Glomerular visceral epithelial cell (primary cell): ENCODE data around the gene CGNL1.

Source experiments
- DNase-seq: peaks from one replicate; pipeline ENCODE4 v3.0.0-alpha.2; 2016; ENCODE audit errors: extremely low spot score

CGNL1 gene

GRCh38 chr15:57375827-57376695, at the start of gene CGNL1:
TSS of gene CGNL1 (plus strand) at chr15:57376505. CDS start at chr15:57438000, 61,495 bp downstream.
- peak; percentile 50 for DNase-seq

DNA sequence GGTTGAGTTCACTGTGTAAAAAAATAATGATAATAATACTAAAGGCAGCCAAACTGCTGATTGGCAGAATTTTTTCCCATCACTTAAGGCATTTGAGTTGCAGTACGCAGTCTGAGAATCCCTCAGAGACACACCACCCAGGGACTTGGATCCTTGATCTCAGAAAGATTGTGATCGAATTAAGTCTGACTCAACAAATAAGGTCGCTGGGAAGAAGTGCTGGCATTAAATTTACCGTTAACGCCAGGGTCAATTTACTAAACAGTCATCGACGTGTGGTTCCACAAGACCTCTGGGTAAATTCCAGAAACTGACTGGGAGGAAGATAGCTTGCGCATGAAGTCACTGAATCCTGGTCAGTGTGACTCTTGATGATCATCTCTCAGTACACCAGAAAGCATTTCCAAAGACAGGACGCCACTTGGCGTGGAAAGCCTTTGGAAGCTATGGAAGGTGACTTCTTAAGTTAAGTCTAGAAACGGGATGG, 48.3 kb upstream of the CGNL1 start:
- DNase-seq: peak; percentile 97

DNA sequence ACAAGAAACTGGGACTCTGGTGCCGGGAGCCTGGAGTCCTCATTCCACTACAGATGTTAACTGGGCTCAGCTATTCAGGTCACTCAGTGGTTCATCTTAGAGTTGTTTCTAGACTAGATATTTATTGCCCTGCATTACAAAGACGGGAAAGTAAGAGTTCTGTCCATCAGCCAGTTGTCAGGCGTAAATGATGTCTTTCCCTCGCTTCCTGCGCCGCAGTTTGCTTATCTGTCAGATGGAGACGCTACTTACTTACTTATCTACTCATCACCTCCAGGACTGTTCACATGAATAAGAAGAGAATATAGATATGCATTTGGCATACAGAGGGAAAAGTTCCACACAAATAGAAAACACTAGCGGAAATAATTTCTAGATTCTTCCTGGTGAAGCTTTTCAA, 47.8 kb upstream of the CGNL1 start:
- DNase-seq: no peak

DNA sequence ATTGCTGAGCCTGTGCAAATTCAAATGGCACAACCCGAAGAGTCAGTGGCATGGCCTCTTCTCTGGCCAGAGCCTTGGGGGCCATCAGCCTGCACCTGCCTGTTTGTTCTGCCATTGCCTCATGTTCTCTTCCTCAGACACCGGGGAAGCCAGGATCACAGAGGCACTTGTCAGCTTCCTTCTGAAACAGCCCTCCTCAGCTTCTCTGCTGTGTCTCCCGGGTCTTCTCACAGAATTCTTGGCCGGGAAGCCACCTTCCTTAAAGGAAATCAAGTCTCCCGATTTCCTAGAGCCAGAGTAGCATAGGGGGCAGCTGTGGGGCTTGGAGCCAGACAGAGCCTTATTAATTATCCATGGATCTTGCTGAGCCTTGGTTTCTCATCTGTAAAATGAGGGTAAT, 47.4 kb upstream of the CGNL1 start:
- DNase-seq: no peak

DNA sequence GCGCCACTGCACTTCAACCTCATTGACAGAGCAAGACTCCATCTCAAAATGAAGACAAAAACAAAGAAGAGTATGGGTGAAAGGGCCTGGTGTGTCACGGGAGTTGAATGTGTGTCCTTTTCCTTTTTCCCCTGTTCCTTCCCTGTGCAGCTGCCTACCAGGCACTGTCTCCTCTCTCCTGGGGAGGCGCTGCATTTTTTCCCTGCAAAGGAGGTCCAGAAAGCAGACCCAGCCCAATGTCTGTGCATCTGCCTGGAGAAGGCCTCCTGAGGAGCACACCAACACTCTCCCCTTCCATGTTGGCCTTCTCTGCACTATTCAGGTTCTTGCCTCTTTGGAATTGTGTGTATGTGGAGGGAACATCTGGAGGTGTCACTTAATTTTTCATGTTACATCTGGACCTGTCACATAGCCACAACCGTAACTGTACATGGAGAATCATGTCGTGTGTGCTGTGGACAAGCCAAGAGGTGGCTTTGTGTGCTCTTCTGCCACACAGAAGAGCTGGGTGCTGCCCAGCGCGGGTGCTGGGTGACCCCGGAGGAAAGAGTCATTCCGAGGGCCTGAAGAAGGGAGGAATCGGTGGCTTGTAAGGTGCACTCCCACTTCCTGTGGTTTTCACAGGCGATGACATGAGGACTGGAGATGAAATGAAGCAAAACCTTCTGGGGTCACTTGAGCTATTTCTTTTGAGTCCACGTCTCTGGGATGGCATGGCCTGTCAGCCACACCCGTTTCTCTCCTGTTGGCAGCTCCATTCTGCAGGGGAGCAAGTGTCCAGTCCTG, 46.5 kb upstream of the CGNL1 start:
- peak; percentile 86 for DNase-seq

GRCh38 chr15:57330619-57331340, 45.5 kb upstream of the CGNL1 start:
- peak; percentile 37 for DNase-seq

- no peak for DNase-seq
Observed at GRCh38 chr15:57332326-57332725, 44.0 kb upstream of the CGNL1 start.

- DNase-seq: peak; percentile 75
Observed at GRCh38 chr15:57333487-57333886, 42.8 kb upstream of the CGNL1 start.

DNA sequence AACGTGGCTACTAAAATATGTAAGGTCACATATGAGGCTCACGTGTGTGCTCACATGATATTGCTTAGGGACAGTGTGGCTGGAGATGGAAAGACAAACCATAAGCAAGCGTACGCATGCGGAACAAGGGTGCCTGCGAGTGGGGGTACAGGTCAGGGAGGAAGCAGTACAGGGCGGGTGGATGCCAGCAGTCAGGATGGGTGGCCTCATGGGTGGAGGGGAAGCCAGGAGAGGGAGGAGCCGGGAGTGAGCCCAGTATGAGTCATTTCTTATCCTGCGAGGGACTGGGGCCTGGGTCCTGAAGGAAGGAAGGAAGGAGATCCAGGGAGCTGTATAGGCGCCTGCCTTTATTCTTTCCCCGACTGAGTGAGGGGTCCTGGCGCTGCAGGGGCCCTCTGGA, 42.0 kb upstream of the CGNL1 start:
- peak; percentile 67 for DNase-seq

DNA sequence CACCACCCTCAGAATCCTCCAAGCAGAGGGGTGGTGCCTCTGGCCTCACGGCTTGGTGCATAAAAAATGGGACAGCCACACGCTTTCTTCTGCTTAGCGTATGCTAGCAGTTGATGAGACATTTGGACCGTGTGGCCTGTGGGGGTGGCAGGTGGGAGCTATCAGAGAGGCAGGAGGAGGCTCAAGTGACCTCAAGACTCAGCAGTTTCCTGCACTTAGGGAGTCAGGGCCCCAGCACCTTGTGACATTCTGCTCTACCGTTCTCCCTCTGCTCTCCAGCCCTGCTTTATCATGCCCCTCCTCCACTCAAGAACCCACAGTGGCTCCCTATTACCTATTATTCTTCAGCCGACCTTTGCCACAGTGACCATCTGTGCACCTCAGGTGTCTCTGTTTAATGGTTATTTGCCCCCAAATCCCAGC, 41.0 kb upstream of the CGNL1 start:
- no peak for DNase-seq

- DNase-seq: no peak
Observed at GRCh38 chr15:57335719-57336118, 40.6 kb upstream of the CGNL1 start.

GRCh38 chr15:57337868-57338411, 38.4 kb upstream of the CGNL1 start:
- DNase-seq: no peak

DNA sequence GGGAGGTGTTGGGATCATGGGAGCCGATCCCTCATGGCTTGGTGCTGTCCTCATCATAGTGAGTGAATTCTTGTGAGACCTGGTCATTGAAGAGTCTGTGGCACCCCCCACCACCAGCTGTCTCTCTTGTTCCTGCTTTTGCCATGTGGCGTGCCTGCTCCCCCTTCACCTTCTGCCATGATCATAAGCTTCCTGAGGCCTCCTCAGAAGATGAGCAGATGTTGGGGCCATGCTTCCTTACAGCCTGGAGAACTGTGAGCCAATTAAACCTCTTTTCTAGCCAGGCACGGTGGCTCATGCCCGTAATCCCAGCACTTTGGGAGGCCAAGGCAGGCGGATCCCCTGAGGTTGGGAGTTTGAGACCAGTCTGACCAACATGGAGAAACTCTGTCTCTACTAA, 37.0 kb upstream of the CGNL1 start:
- no peak for DNase-seq

DNA sequence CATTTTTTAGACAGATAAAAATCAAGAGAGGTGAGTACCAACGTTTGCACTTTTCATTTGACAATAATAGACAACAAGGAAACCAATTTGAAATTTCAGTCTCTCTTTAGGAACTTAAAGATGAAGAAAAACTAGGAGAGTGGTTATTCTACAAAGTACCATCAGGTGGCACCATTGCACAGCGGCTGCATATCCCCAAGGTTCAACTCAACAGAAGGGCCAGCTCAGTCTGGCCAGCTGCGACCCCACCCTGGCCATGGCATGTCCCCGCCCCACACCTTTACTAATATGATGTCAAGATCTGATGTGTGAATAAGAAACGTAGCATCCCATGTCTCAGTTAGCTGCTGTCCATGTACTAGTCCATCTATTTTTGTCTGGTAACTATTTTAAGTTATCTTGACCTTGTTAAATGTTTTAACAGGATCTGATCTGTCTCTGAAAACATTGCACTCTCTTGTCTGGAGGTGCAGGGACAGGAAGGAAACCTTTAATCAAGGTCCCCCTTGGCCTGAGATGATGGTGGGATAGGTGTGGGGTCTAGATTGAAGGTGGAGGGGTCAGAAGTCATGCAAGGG, 35.5 kb upstream of the CGNL1 start:
- DNase-seq: peak; percentile 76

GRCh38 chr15:57343048-57343447, 33.3 kb upstream of the CGNL1 start:
- DNase-seq: no peak

DNA sequence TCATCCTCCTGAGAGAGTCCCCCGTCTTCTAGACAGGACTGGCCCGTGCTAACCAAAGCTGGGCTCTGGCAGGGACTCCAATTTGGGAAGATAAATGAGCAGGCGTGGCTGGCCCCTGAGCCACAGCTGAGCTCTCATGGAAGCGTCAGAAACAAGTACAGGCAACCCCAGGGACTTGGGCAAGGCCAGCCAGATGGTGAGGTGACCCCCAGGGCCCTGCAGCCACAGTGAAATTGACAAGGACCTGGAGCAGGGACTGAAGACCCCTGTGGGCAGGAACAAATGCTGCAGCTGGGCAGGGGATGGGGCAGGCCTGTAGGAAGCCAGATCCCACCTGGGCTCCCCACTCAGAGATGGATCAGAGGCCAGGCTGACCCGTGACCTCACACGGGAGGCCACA, 32.8 kb upstream of the CGNL1 start:
- no peak for DNase-seq

GRCh38 chr15:57344282-57344681, 32.0 kb upstream of the CGNL1 start:
- no peak for DNase-seq

DNA sequence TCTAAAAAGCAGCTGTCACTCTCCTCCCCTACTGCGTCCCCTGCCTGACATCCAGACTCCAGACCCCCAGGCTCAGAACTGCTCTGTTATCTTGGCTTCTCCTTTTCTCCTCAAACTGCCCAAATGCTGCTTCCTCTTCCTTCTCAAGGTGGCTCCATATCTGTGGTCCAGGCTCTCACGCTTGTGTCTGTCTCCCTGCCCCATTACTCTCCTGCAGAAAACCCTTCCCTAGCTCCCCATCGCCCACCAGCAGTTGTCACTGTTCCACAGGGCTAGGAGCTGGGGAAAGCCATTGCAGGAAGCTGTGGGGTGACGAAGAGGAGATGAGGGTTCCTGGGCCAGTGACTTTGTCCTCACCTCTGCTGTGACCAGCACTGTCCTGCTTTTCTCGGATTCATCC, 30.7 kb upstream of the CGNL1 start:
- DNase-seq: peak; percentile 38

- DNase-seq: no peak
Observed at GRCh38 chr15:57348081-57348480, 28.2 kb upstream of the CGNL1 start.

GRCh38 chr15:57352535-57353316, 23.6 kb upstream of the CGNL1 start:
- no peak for DNase-seq
